Ascending aorta (tissue), 2 donors: ENCODE results near the gene SLC12A2. TPM values are rescaled to one million over a fixed set of nuclear protein-coding genes. Genes with fewer than 3 reads are reported as not detected.

Experiments
- DNase-seq, 2 donors: peaks; one replicate each; pipeline ENCODE4 v3.0.0-alpha.2; 2019; ENCODE audit warnings: low spot score in 2 of 2
- H3K27ac ChIP-seq, 2 donors: fragments of 200-600 bp; sonication (generic); one replicate each; pipeline ENCODE4 v1.5.1; 2016 to 2017; ENCODE audit warnings: mild to moderate bottlenecking in 1 of 2
- H3K27me3 ChIP-seq: fragments of 200-600 bp; sonication (generic); one replicate; pipeline ENCODE4 v1.5.1; 2017
- H3K36me3 ChIP-seq, 2 donors: fragments of 200-600 bp; sonication (generic); one replicate each; pipeline ENCODE4 v1.5.1; 2016
- H3K4me1 ChIP-seq, 2 donors: fragments of 200-600 bp; sonication (generic); one replicate each; pipeline ENCODE4 v1.5.1; 2016 to 2017; ENCODE audit warnings: mild to moderate bottlenecking in 1 of 2
- H3K4me3 ChIP-seq, 2 donors: fragments of 200-600 bp; sonication (generic); one replicate each; pipeline ENCODE4 v1.5.1; 2016 to 2017; ENCODE audit warnings: mild to moderate bottlenecking in 1 of 2
- H3K9me3 ChIP-seq, 2 donors: fragments of 200-600 bp; sonication (generic); one replicate each; pipeline ENCODE4 v1.5.1; 2016
- intact Hi-C: fragments of 100-400 bp; cut with DNase I; formaldehyde crosslinking; loops from one replicate; pipeline ENCODE4 v1.15.1; 2023
- total RNA-seq: library from RNA; depleted of rRNA; stranded (reverse); fragments of >200 nt; gene quantifications from one replicate; pipeline ENCODE4 v1.1.0, GENCODE V29; 2016
- TF ChIP-seq, protein P1 (sequence below), 3 experiments: fragments of 200-600 bp in 2 of 3; fragments of 450-650 bp in 1 of 3; sonication (generic) in 2 of 3; IDR thresholded peaks; one replicate each; pipeline ENCODE4 v1.5.1; 2016 to 2019; ENCODE audit warnings: antibody characterized with exemption in 3 of 3, mild to moderate bottlenecking in 1 of 3, moderate library complexity in 1 of 3

The SLC12A2 gene
- total RNA-seq, 1 donor from 2014 or later, result 11.8 TPM

- H3K27ac ChIP-seq, result no peak overlapping the region
- DNase-seq, result no peak
- peaks cover 0 to 18% of the 10 kb centered on the region in 2 donors for H3K9me3 ChIP-seq
- H3K4me1 ChIP-seq, result no peaks in the 10 kb centered on the region
- peaks cover 18 to 45% of the 10 kb centered on the region in 2 donors for H3K36me3 ChIP-seq
- TF ChIP-seq, protein P1, sequence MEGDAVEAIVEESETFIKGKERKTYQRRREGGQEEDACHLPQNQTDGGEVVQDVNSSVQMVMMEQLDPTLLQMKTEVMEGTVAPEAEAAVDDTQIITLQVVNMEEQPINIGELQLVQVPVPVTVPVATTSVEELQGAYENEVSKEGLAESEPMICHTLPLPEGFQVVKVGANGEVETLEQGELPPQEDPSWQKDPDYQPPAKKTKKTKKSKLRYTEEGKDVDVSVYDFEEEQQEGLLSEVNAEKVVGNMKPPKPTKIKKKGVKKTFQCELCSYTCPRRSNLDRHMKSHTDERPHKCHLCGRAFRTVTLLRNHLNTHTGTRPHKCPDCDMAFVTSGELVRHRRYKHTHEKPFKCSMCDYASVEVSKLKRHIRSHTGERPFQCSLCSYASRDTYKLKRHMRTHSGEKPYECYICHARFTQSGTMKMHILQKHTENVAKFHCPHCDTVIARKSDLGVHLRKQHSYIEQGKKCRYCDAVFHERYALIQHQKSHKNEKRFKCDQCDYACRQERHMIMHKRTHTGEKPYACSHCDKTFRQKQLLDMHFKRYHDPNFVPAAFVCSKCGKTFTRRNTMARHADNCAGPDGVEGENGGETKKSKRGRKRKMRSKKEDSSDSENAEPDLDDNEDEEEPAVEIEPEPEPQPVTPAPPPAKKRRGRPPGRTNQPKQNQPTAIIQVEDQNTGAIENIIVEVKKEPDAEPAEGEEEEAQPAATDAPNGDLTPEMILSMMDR (IDR thresholded peaks at IDR 0.05), result no peak
- intact Hi-C loops, result no loop called here
- no peaks in the 10 kb centered on the region for H3K27me3 ChIP-seq
- no peak overlapping the region for H3K4me3 ChIP-seq
These were observed 34.6 kb downstream of the SLC12A2 start for GRCh38 chr5:128118214-128118613.

DNA sequence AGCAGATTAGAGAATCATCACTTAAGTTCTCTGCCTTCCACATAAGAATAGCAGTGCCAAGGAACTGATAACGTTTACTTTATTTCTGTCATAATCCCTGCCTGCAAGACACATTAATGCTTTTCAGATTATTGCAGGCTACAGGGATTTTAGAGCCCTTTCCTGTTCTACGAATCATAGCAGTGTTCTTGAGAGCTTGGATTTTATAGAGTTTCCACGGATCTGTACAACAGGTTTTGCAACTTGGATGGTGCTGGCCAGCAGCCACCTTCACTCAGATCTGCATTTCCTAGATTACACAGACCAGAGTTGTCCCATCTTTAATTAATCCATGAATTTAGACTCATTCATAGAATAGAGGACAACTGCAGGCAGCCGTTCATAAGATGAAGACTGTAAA lies 38.1 kb downstream of the SLC12A2 start:
- Histone ChIP-seq H3K4me1 (no peaks in the 10 kb centered on the region), H3K27ac (no peak overlapping the region), H3K9me3 (peaks cover 0 to 17% of the 10 kb centered on the region in 2 donors), H3K36me3 (peaks cover 0 to 18% of the 10 kb centered on the region in 2 donors), H3K27me3 (no peaks in the 10 kb centered on the region), H3K4me3 (no peak overlapping the region)
- intact Hi-C loops, result no loop called here
- TF ChIP-seq, protein P1 (IDR thresholded peaks at IDR 0.05), result no peak
- no peak for DNase-seq

DNA sequence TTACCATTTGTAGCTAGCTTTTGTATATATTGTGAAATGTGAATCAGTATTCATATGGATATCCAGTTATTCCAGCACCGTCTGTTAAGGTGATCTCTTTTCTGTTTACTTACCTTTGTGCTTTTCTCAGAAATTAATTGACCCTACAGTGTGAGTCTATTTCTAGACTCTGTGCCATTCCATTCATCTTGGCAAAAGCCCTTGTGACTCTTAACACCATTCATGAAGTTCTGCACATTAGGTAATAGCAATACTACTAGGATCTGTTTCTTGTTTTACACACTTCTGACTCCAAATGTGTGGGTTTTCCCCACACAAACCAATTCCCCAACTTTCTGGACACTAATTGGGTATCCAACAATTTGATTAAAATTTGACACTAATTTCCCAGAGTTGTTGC lies 40.4 kb downstream of the SLC12A2 start:
- Histone ChIP-seq H3K27me3 (no peaks in the 10 kb centered on the region), H3K4me1 (no peaks in the 10 kb centered on the region), H3K9me3 (peaks cover 0 to 7% of the 10 kb centered on the region in 2 donors), H3K27ac (no peak overlapping the region), H3K4me3 (no peak overlapping the region), H3K36me3 (no peaks in the 10 kb centered on the region)
- TF ChIP-seq, protein P1 (IDR thresholded peaks at IDR 0.05), result no peak
- DNase-seq, result no peak
- intact Hi-C loops, result no loop called here

GRCh38 chr5:128126241-128126640 lies 42.7 kb downstream of the SLC12A2 start:
- intact Hi-C loops, result no loop called here
- no peak overlapping the region for H3K4me3 ChIP-seq
- no peaks in the 10 kb centered on the region for H3K9me3 ChIP-seq
- TF ChIP-seq, protein P1 (IDR thresholded peaks at IDR 0.05), result no peak
- H3K36me3 ChIP-seq, result peaks cover 0 to 3% of the 10 kb centered on the region in 2 donors
- no peaks in the 10 kb centered on the region for H3K27me3 ChIP-seq
- no peaks in the 10 kb centered on the region for H3K4me1 ChIP-seq
- no peak overlapping the region for H3K27ac ChIP-seq
- no peak for DNase-seq

- peaks cover 0 to 9% of the 10 kb centered on the region in 2 donors for H3K36me3 ChIP-seq
- TF ChIP-seq, protein P1 (IDR thresholded peaks at IDR 0.05), result no peak
- no peak overlapping the region for H3K4me3 ChIP-seq
- no peaks in the 10 kb centered on the region for H3K27me3 ChIP-seq
- no peaks in the 10 kb centered on the region for H3K4me1 ChIP-seq
- intact Hi-C loops, result no loop called here
- H3K9me3 ChIP-seq, result no peaks in the 10 kb centered on the region
- no peak for DNase-seq
- H3K27ac ChIP-seq, result no peak overlapping the region
These were observed 48.9 kb downstream of the SLC12A2 start for GRCh38 chr5:128132499-128132898.

DNA sequence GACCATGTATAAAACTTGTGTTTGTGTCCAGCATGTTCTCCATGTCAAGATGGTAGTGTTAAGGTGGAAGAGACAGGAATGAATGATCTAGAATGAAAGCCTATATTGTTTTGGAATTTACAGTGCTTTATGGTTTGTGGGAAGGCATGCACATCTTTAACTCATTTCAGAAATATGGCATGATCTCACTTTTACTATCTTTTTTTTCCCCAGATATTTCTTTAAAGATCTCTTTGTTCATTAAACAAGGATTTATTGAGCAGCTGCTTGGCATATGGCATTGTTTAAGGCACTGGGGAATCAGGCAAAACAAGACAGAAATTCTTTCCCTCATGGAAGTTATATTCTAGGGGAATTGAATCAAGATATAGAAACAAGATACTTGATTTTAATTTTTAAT lies 51.7 kb downstream of the SLC12A2 start:
- TF ChIP-seq, protein P1 (IDR thresholded peaks at IDR 0.05), result no peak
- DNase-seq, result no peak
- Histone ChIP-seq H3K36me3 (peaks cover 0 to 9% of the 10 kb centered on the region in 2 donors), H3K27me3 (no peaks in the 10 kb centered on the region), H3K4me1 (no peaks in the 10 kb centered on the region), H3K9me3 (no peaks in the 10 kb centered on the region), H3K4me3 (no peak overlapping the region), H3K27ac (no peak overlapping the region)
- intact Hi-C loops, result no loop called here
